GM12878 (cell line): ENCODE data around the gene CLEC18A. TPM values are rescaled to one million over a fixed set of nuclear protein-coding genes. Genes with fewer than 3 reads are reported as not detected.

Experiments used
- ATAC-seq: fragments of 200-7000 bp; cut with Tn5 transposase; 3 replicates; pipeline ENCODE4 v1.9.1; 2020; ENCODE audit warnings: mild to moderate bottlenecking, moderate library complexity
- BruUV-seq: library from RNA; stranded (reverse); fragments of 400-500 nt; replicated peaks from 2 replicates; lab custom pipeline; 2021; lab: Mats Ljungman, UMichigan
- CTCF ChIA-PET: fragments of 300-600 bp; sonication (Branson Sonifier 250); formaldehyde crosslinking; extraction: SDS; loops from one replicate; lab custom pipeline; 2021; ENCODE audit warnings: inconsistent platforms; lab: Yijun Ruan, JAX
- POLR2A ChIA-PET: fragments of 350-600 bp; formaldehyde crosslinking; extraction: SDS; loops from one replicate; lab custom pipeline; 2021; ENCODE audit warnings: inconsistent platforms; lab: Charles Lee
- RAD21 ChIA-PET: fragments of 300-600 bp; sonication (Branson Sonifier 250); formaldehyde crosslinking; loops from one replicate; lab custom pipeline; 2023; ENCODE audit warnings: antibody characterized with exemption; ENCODE audit not compliant: unreplicated experiment; lab: Charles Lee
- SMC1A ChIA-PET: fragments of 300-600 bp; sonication (Branson Sonifier 250); formaldehyde crosslinking; loops from one replicate; lab custom pipeline; 2023; ENCODE audit not compliant: unreplicated experiment, uncharacterized antibody; lab: Charles Lee
- DNase-seq: peaks from one replicate; pipeline ENCODE4 v3.0.0-alpha.2; 2011; ENCODE audit warnings: low read depth, low spot score
- FAIRE-seq: peaks from 3 replicates; lab custom pipeline; 2011; peaks lifted over from hg19 to GRCh38; lab: Jason Lieb, UNC
- H2AFZ ChIP-seq: 2 replicates; pipeline ENCODE4 v1.6.0; 2011; ENCODE audit warnings: low read depth, low read length, control low read depth; ENCODE audit not compliant: control insufficient read depth
- H3K27ac ChIP-seq: 2 replicates; pipeline ENCODE4 v1.5.1; 2011; ENCODE audit warnings: control low read depth; ENCODE audit not compliant: control insufficient read depth, insufficient read depth
- H3K27me3 ChIP-seq, 2 experiments: replicated peaks in 1 of 2; 2 replicates each; pipeline versions ENCODE4 v1.6.0 to v1.6.1; 2011; ENCODE audit warnings: low read length in 1 of 2; ENCODE audit not compliant: control insufficient read depth in 2 of 2, insufficient read depth in 2 of 2
- H3K36me3 ChIP-seq, 2 experiments: 2 replicates each; pipeline ENCODE4 v1.5.1; 2011; ENCODE audit warnings: low read length in 1 of 2; ENCODE audit not compliant: control insufficient read depth in 2 of 2, insufficient read depth in 2 of 2
- H3K4me1 ChIP-seq: 2 replicates; pipeline ENCODE4 v1.6.1; 2011; ENCODE audit warnings: mild to moderate bottlenecking, low read length, moderate library complexity, mixed read lengths; ENCODE audit not compliant: control insufficient read depth, insufficient read depth
- H3K4me2 ChIP-seq: 2 replicates; pipeline ENCODE4 v1.6.0; 2011; ENCODE audit warnings: control low read depth; ENCODE audit not compliant: control insufficient read depth, insufficient read depth
- H3K4me3 ChIP-seq: fragments of 200-600 bp; sonication (generic); 2 replicates; pipeline ENCODE4 v1.5.1; 2016
- H3K79me2 ChIP-seq: 2 replicates; pipeline ENCODE4 v1.6.0; 2011; ENCODE audit warnings: low read length; ENCODE audit not compliant: control insufficient read depth, insufficient read depth
- H3K9ac ChIP-seq: 2 replicates; pipeline ENCODE4 v1.8.0; 2011; ENCODE audit warnings: low read length, control low read depth, mixed read lengths; ENCODE audit not compliant: control insufficient read depth, insufficient read depth
- H3K9me3 ChIP-seq: replicated peaks from 3 replicates; pipeline ENCODE4 v1.5.1; 2011; ENCODE audit warnings: mild to moderate bottlenecking, low read length; ENCODE audit not compliant: control insufficient read depth, insufficient read depth
- H4K20me1 ChIP-seq: 2 replicates; pipeline ENCODE4 v1.6.0; 2011; ENCODE audit not compliant: control insufficient read depth, insufficient read depth
- DPF2 ChIP-seq: fragments of 450-650 bp; IDR thresholded peaks from 2 replicates; pipeline ENCODE4 v1.6.1; 2017; ENCODE audit warnings: mild to moderate bottlenecking
- POLR2AphosphoS2 ChIP-seq: IDR thresholded peaks from 2 replicates; pipeline ENCODE4 v1.6.1; 2011; ENCODE audit warnings: low read depth, mild to moderate bottlenecking, low read length, improper control_type of control experiment, moderate library complexity
- SMARCA5 ChIP-seq: fragments of 450-650 bp; IDR thresholded peaks from 2 replicates; pipeline ENCODE4 v1.6.1; 2017; ENCODE audit warnings: mild to moderate bottlenecking
- ZNF207 ChIP-seq: fragments of 450-650 bp; IDR thresholded peaks from 2 replicates; pipeline ENCODE4 v1.6.1; 2014; ENCODE audit warnings: antibody characterized with exemption, mild to moderate bottlenecking, borderline replicate concordance
- WGBS: methylation state at CpG from one replicate; pipeline ENCODE4 v1.1.6; 2016; ENCODE audit warnings: low lambda C conversion rate; ENCODE audit not compliant: insufficient replicate concordance, insufficient coverage; ENCODE audit errors: missing lambda C conversion rate; 5-methylcytosine and 5-hydroxymethylcytosine counted together
- in situ Hi-C: fragments of 300-500 bp; cut with MboI; formaldehyde crosslinking; loops from 9 replicates; pipeline ENCODE4 v1.14.3; 2018; ENCODE audit warnings: mixed read lengths
- intact Hi-C: fragments of 100-400 bp; cut with micrococcal nuclease; formaldehyde crosslinking; loops from one replicate; pipeline ENCODE4 v1.14.2; 2022; ENCODE audit not compliant: unreplicated experiment
- polyA plus RNA-seq, 11 experiments: library from polyadenylated mRNA; depleted of rRNA in 4 of 11; unstranded in 6 of 11; stranded (reverse) in 5 of 11; fragments of >200 nt; fragmentation: Nextera tagmentation in 4 of 11; fragmentation: Illumina TruSeq in 1 of 11; extraction: Ambion mirVana in 4 of 11; extraction: Trizol in 1 of 11; gene quantifications; 1 replicate in 1 of 11; 2 replicates in 10 of 11; pipeline versions ENCODE4 v1.2.1 to v1.2.3, GENCODE V29; 2011 to 2016; ENCODE audit warnings: inconsistent platforms in 2 of 11, missing spikeins in 2 of 11, low read depth in 1 of 11
- total RNA-seq, 4 experiments: library from RNA; depleted of rRNA in 3 of 4; stranded (reverse); fragments of >200 nt in 3 of 4; fragmentation: Illumina TruSeq in 1 of 4; extraction: Trizol in 1 of 4; gene quantifications; 2 replicates each; pipeline versions ENCODE4 v1.2.1 to v1.2.3, GENCODE V29; 2013 to 2021
- TF ChIP-seq, protein P1 (sequence below): IDR thresholded peaks from 2 replicates; pipeline ENCODE4 v1.6.1; 2011; ENCODE audit warnings: borderline replicate concordance, low read depth, mild to moderate bottlenecking, moderate library complexity, low read length; ENCODE audit not compliant: insufficient read depth, poor library complexity, severe bottlenecking
- TF ChIP-seq, protein P2 (sequence below): fragments of 450-650 bp; IDR thresholded peaks from 2 replicates; pipeline ENCODE4 v1.6.1; 2016; ENCODE audit warnings: mild to moderate bottlenecking
- TF ChIP-seq, protein P3 (sequence below): IDR thresholded peaks from 2 replicates; pipeline ENCODE4 v1.6.1; 2012; ENCODE audit warnings: low read length, inconsistent platforms
- TF ChIP-seq, protein P4 (sequence below): fragments of 450-650 bp; IDR thresholded peaks from 2 replicates; pipeline ENCODE4 v1.6.1; 2017; ENCODE audit warnings: low read depth, mild to moderate bottlenecking, moderate library complexity

The CLEC18A gene
- total and polyA plus RNA-seq, 10 of the 15 experiments (the other 5 are each of a cell fraction or from before 2014, with no cell fraction given): 0.03 to 0.26 (median 0.10) TPM; not detected in 4

DNA sequence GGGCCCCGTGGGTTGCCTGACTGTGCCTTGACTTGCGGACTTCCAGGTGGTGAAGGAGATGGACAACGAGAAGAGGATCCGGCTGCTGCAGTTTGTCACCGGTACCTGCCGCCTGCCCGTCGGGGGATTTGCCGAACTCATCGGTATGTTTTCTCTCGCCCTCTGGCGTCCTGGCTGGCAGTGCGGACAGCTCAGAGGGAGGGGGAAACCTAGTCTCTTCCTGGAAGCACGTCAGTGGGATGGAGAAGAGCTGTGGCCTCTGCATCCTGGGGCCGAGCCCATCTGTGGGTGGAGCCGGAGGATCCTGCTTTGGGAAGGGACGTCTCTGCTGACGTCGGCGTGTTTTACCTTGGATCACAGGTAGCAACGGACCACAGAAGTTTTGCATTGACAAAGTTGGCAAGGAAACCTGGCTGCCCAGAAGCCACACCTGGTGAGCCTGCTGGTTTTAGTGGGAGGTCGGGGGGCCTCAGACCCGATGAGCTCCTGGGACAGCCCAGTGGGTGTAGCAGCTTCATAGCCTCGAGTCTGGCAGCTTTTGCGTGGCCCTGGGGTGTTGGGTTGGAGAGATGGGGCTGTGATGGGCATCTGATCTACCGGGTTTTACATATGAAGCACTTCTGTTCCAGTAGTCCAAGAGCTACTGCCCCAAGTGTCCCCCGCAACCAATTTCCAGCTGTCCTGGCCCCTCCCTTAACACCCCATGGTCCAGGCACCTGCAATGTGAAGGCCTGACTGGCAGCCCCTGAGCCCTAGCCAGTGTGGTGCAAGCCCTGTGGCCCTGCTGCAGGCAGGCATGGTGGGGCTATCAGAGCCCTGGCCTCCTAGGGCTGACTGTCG is 11.9 kb upstream of the CLEC18A start:
- H3K79me2 ChIP-seq: no peaks in the 10 kb centered on the region
- no peaks in the 10 kb centered on the region for H4K20me1 ChIP-seq
- H3K27ac ChIP-seq: no peak overlapping the region
- WGBS: 93% methylated on average over 28 of the region's 28 CpGs
- FAIRE-seq (no peak), ATAC-seq (no peak), DNase-seq (no peak)
- H3K9me3 ChIP-seq: no peaks in the 10 kb centered on the region
- POLR2A ChIA-PET: no interaction called here
- no peak overlapping the region for H3K4me3 ChIP-seq
- no peak overlapping the region for H3K4me2 ChIP-seq
- H3K4me1 ChIP-seq: no peaks in the 10 kb centered on the region
- peaks cover 4 to 9% of the 10 kb centered on the region in 2 experiments; a peak in 3 of 4 replicates for H3K36me3 ChIP-seq
- intact Hi-C loops: no loop called here
- CTCF ChIA-PET: interaction anchor here (2.5 kb wide), 1 partner anchor 10 kb away, joined by 13 read pairs; no protein-coding TSS in a partner anchor
- H3K27me3 ChIP-seq: no peaks in the 10 kb centered on the region
- BruUV-seq: no TSS peak
- SMC1A ChIA-PET: no interaction called here
- H2AFZ ChIP-seq: no peak overlapping the region
- no peak overlapping the region for H3K9ac ChIP-seq
- TF ChIP-seq, protein P1, sequence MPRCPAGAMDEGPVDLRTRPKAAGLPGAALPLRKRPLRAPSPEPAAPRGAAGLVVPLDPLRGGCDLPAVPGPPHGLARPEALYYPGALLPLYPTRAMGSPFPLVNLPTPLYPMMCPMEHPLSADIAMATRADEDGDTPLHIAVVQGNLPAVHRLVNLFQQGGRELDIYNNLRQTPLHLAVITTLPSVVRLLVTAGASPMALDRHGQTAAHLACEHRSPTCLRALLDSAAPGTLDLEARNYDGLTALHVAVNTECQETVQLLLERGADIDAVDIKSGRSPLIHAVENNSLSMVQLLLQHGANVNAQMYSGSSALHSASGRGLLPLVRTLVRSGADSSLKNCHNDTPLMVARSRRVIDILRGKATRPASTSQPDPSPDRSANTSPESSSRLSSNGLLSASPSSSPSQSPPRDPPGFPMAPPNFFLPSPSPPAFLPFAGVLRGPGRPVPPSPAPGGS: no peak
- TF ChIP-seq POLR2AphosphoS2 (no peak), ZNF207 (no peak), SMARCA5 (no peak), DPF2 (no peak)
- TF ChIP-seq, protein P2, sequence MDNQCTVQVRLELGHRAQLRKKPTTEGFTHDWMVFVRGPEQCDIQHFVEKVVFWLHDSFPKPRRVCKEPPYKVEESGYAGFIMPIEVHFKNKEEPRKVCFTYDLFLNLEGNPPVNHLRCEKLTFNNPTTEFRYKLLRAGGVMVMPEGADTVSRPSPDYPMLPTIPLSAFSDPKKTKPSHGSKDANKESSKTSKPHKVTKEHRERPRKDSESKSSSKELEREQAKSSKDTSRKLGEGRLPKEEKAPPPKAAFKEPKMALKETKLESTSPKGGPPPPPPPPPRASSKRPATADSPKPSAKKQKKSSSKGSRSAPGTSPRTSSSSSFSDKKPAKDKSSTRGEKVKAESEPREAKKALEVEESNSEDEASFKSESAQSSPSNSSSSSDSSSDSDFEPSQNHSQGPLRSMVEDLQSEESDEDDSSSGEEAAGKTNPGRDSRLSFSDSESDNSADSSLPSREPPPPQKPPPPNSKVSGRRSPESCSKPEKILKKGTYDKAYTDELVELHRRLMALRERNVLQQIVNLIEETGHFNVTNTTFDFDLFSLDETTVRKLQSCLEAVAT: no peak
- TF ChIP-seq, protein P3, sequence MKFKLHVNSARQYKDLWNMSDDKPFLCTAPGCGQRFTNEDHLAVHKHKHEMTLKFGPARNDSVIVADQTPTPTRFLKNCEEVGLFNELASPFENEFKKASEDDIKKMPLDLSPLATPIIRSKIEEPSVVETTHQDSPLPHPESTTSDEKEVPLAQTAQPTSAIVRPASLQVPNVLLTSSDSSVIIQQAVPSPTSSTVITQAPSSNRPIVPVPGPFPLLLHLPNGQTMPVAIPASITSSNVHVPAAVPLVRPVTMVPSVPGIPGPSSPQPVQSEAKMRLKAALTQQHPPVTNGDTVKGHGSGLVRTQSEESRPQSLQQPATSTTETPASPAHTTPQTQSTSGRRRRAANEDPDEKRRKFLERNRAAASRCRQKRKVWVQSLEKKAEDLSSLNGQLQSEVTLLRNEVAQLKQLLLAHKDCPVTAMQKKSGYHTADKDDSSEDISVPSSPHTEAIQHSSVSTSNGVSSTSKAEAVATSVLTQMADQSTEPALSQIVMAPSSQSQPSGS: no peak
- TF ChIP-seq, protein P4, sequence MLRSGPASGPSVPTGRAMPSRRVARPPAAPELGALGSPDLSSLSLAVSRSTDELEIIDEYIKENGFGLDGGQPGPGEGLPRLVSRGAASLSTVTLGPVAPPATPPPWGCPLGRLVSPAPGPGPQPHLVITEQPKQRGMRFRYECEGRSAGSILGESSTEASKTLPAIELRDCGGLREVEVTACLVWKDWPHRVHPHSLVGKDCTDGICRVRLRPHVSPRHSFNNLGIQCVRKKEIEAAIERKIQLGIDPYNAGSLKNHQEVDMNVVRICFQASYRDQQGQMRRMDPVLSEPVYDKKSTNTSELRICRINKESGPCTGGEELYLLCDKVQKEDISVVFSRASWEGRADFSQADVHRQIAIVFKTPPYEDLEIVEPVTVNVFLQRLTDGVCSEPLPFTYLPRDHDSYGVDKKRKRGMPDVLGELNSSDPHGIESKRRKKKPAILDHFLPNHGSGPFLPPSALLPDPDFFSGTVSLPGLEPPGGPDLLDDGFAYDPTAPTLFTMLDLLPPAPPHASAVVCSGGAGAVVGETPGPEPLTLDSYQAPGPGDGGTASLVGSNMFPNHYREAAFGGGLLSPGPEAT: no peak
- TF ChIP-seq, all 136 proteins: peak for 0
- RAD21 ChIA-PET: interaction anchor here (0.7 kb wide), 1 partner anchor 9 kb away, joined by 3 read pairs; no protein-coding TSS in a partner anchor
- in situ Hi-C loops: no loop called here
